Smooth muscle cell (in vitro differentiated cells): ENCODE data around the gene GREM1. TPM values are rescaled to one million over a fixed set of nuclear protein-coding genes. Genes with fewer than 3 reads are reported as not detected.

ENCODE experiments used
- DNase-seq: peaks from one replicate; lab custom pipeline; 2025; ENCODE audit not compliant: unreplicated experiment; lab: John Stamatoyannopoulos, UW
- H2AFZ ChIP-seq: fragments of 200-600 bp; sonication (generic); 2 replicates; pipeline ENCODE4 v1.6.0; 2016; ENCODE audit warnings: antibody characterized with exemption, low read depth, mild to moderate bottlenecking
- H3F3A ChIP-seq: fragments of 200-600 bp; sonication (generic); 2 replicates; pipeline ENCODE4 v1.6.0; 2017; ENCODE audit warnings: antibody characterized with exemption, low read depth
- H3K27ac ChIP-seq: fragments of 200-600 bp; sonication (generic); 2 replicates; pipeline ENCODE4 v1.5.1; 2016; ENCODE audit warnings: low read depth, mild to moderate bottlenecking
- H3K27me3 ChIP-seq: fragments of 200-600 bp; sonication (generic); 2 replicates; pipeline ENCODE4 v1.6.1; 2016; ENCODE audit warnings: low read depth, mild to moderate bottlenecking
- H3K36me3 ChIP-seq: fragments of 200-600 bp; sonication (generic); 2 replicates; pipeline ENCODE4 v1.5.1; 2016; ENCODE audit warnings: low read depth
- H3K4me1 ChIP-seq: fragments of 200-600 bp; sonication (generic); 2 replicates; pipeline ENCODE4 v1.5.1; 2016; ENCODE audit warnings: low read depth
- H3K4me2 ChIP-seq: fragments of 200-600 bp; sonication (generic); 2 replicates; pipeline ENCODE4 v1.6.0; 2016; ENCODE audit warnings: mild to moderate bottlenecking
- H3K4me3 ChIP-seq: fragments of 200-600 bp; sonication (generic); 2 replicates; pipeline ENCODE4 v1.5.1; 2016; ENCODE audit warnings: mild to moderate bottlenecking
- H3K79me2 ChIP-seq: fragments of 200-600 bp; sonication (generic); 2 replicates; pipeline ENCODE4 v1.6.0; 2016; ENCODE audit warnings: low read depth, mild to moderate bottlenecking
- H3K9ac ChIP-seq: fragments of 200-600 bp; sonication (generic); 2 replicates; pipeline ENCODE4 v1.6.0; 2016; ENCODE audit warnings: low read depth
- H3K9me3 ChIP-seq: fragments of 200-600 bp; sonication (generic); replicated peaks from 2 replicates; pipeline ENCODE4 v1.5.1; 2016; ENCODE audit warnings: low read depth
- H4K20me1 ChIP-seq: fragments of 200-600 bp; sonication (generic); 2 replicates; pipeline ENCODE4 v1.6.0; 2016; ENCODE audit warnings: low read depth
- CTCF ChIP-seq: fragments of 200-600 bp; sonication (generic); IDR thresholded peaks from 2 replicates; pipeline ENCODE4 v1.5.1; 2017; ENCODE audit warnings: borderline replicate concordance, mild to moderate bottlenecking, antibody characterized with exemption; ENCODE audit not compliant: insufficient read depth, poor library complexity, severe bottlenecking
- WGBS: methylation state at CpG from one replicate; pipeline ENCODE4 v1.1.7; 2016; ENCODE audit warnings: low lambda C conversion rate; 5-methylcytosine and 5-hydroxymethylcytosine counted together
- polyA plus RNA-seq: library from polyadenylated mRNA; unstranded; fragments of >200 nt; fragmentation: Nextera tagmentation; extraction: Ambion mirVana; gene quantifications from 2 replicates; pipeline ENCODE4 v1.2.1, GENCODE V29; 2016
- total RNA-seq: library from RNA; depleted of rRNA; stranded (reverse); fragments of >200 nt; gene quantifications from 2 replicates; pipeline ENCODE4 v1.2.3, GENCODE V29; 2014

The GREM1 gene
- total and polyA plus RNA-seq, 2 experiments from 2014 or later: 57.4 to 80.1 TPM

GRCh38 chr15:32675466-32675865, 42.3 kb upstream of the GREM1 start:
- Histone ChIP-seq H3K9me3 (no peaks in the 10 kb centered on the region), H3F3A (no peaks in the 10 kb centered on the region), H4K20me1 (no peaks in the 10 kb centered on the region), H3K4me2 (no peak overlapping the region), H3K27me3 (no peaks in the 10 kb centered on the region), H3K4me3 (no peak overlapping the region), H3K79me2 (no peaks in the 10 kb centered on the region), H3K9ac (no peak overlapping the region), H3K36me3 (no peaks in the 10 kb centered on the region), H2AFZ (no peak overlapping the region), H3K4me1 (peaks cover 10% of the 10 kb centered on the region), H3K27ac (no peak overlapping the region)
- TF ChIP-seq CTCF: no peak
- 78% methylated on average over 6 of the region's 6 CpGs for WGBS
- DNase-seq: no peak

GRCh38 chr15:32676169-32676568, 41.6 kb upstream of the GREM1 start:
- no peak overlapping the region for H2AFZ ChIP-seq
- no peak overlapping the region for H3K9ac ChIP-seq
- H3K79me2 ChIP-seq: no peaks in the 10 kb centered on the region
- no peaks in the 10 kb centered on the region for H3F3A ChIP-seq
- no peaks in the 10 kb centered on the region for H3K9me3 ChIP-seq
- peaks cover 9% of the 10 kb centered on the region for H3K4me1 ChIP-seq
- no peaks in the 10 kb centered on the region for H4K20me1 ChIP-seq
- H3K36me3 ChIP-seq: no peaks in the 10 kb centered on the region
- WGBS: 69% methylated on average over 2 of the region's 2 CpGs
- no peak for DNase-seq
- H3K27ac ChIP-seq: no peak overlapping the region
- H3K4me3 ChIP-seq: no peak overlapping the region
- H3K4me2 ChIP-seq: no peak overlapping the region
- no peak for TF ChIP-seq CTCF
- no peaks in the 10 kb centered on the region for H3K27me3 ChIP-seq

DNA sequence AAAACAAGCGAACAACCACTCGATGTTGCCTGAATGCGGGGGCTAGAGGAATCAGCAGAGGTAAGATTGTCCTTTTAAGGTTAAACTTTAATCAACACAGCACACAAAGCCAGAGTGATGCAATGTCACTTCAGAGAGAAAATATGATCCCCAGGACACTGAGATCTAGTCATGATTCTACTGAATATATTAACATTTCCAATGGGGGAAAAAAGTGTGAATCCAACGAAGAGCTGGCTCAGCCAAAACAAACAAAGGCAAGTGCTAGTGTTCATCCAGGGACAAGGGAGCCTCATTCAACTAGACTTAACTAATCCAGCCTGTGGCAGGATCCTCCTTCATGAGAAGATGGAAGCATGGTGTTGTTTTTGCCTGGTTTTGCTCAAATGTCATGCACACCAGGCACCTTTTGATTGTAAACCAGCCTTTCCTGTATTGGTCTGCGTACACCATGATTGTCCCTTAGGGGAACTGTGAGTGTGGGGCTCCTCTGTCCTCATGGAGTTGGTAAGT, 40.5 kb upstream of the GREM1 start:
- no peak overlapping the region for H3K4me2 ChIP-seq
- H3K27me3 ChIP-seq: no peaks in the 10 kb centered on the region
- TF ChIP-seq CTCF: no peak
- peaks cover 9% of the 10 kb centered on the region for H3K4me1 ChIP-seq
- no peak overlapping the region for H3K9ac ChIP-seq
- H3K9me3 ChIP-seq: no peaks in the 10 kb centered on the region
- 72% methylated on average over 5 of the region's 5 CpGs for whole genome bisulfite sequencing
- no peak for DNase-seq
- no peaks in the 10 kb centered on the region for H3K79me2 ChIP-seq
- H3K27ac ChIP-seq: no peak overlapping the region
- no peaks in the 10 kb centered on the region for H4K20me1 ChIP-seq
- H3K4me3 ChIP-seq: no peak overlapping the region
- H2AFZ ChIP-seq: peak overlapping the region; percentile 64
- H3K36me3 ChIP-seq: no peaks in the 10 kb centered on the region
- no peaks in the 10 kb centered on the region for H3F3A ChIP-seq

GRCh38 chr15:32679298-32679690, 38.5 kb upstream of the GREM1 start:
- Histone ChIP-seq H3K9ac (no peak overlapping the region), H2AFZ (no peak overlapping the region), H3K9me3 (no peaks in the 10 kb centered on the region), H3K4me2 (no peak overlapping the region), H3F3A (peaks cover 13% of the 10 kb centered on the region), H3K4me3 (no peak overlapping the region), H4K20me1 (no peaks in the 10 kb centered on the region), H3K27ac (no peak overlapping the region), H3K4me1 (peaks cover 9% of the 10 kb centered on the region), H3K36me3 (no peaks in the 10 kb centered on the region), H3K79me2 (no peaks in the 10 kb centered on the region), H3K27me3 (no peaks in the 10 kb centered on the region)
- TF ChIP-seq CTCF: no peak
- DNase-seq: no peak
- 93% methylated on average over 4 of the region's 4 CpGs for WGBS
